ENCODE data around the gene DDIT3. TPM values are rescaled to one million over a fixed set of nuclear protein-coding genes. Genes with fewer than 3 reads are reported as not detected.

DDIT3 gene
- total RNA-seq, 1 experiment from 2014 or later = 84.7 TPM

GRCh38 chr12:57552306-57552651 lies 32.0 kb upstream of the DDIT3 start (continued):
- no peak for TF ChIP-seq CEBPB (IDR thresholded peaks at IDR 0.05; ENCODE audit: low read depth)
- TF ChIP-seq FOSL1 (IDR thresholded peaks at IDR 0.05; ENCODE audit: low read depth) = no peak
- TF ChIP-seq SIN3A (IDR thresholded peaks at IDR 0.05; ENCODE audit: low read depth) = no peak
- TF ChIP-seq SRF (IDR thresholded peaks at IDR 0.05; ENCODE audit: low read depth) = no peak
- no peak for TF ChIP-seq TCF7L2 (IDR thresholded peaks at IDR 0.05; ENCODE audit: borderline replicate concordance, extremely low read depth, insufficient read depth, insufficient read length)
- TF ChIP-seq CBX3 (IDR thresholded peaks at IDR 0.05; ENCODE audit: low read depth) = no peak
- no peak for TF ChIP-seq POLR2AphosphoS5 (IDR thresholded peaks at IDR 0.05; ENCODE audit: low read depth, low read length)
- no peak for TF ChIP-seq EZH2phosphoT487 (IDR thresholded peaks at IDR 0.05; ENCODE audit: borderline replicate concordance)
- no peak for TF ChIP-seq ELF1 (IDR thresholded peaks at IDR 0.05; ENCODE audit: borderline replicate concordance, low read depth)

DNA sequence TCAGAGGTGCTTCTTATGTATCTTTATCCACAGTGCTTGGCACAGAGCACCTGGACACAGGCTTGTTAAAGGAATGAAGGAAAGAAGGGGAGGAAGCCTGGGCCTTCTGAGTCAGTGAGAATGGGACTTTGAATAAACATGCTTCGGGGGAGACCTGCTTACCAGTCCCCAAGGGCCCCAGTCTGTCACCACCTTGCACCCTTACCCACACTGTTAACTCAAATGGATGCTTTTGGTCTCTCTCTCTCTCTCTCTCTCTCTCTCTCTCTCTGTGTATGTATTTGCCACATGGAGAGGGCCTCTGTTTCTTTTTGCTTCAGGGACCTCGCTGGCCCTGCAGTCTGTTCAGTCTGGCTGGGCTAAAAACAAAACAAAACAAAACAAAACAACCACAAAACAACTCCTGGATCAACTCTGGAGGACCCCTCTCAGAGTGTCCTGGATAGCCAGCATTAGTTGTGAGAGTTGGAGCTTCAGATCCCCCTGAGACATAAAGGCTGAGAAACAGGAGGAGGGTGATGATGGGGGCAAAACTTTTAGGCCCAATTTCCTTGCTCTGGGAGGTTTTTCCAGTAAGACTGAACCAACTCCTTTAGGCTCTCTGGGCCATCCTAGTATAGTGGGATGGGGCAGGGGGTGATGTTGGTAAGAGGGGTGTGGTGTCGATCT lies 31.5 kb upstream of the DDIT3 start:
- peaks cover 2% of the 10 kb centered on the region; the same call in 1 of the 2 replicates for H3K79me2 ChIP-seq (ENCODE audit: insufficient read depth, low read length)
- no peak overlapping the region for H3K4me2 ChIP-seq (ENCODE audit: low read length)
- H3K27ac ChIP-seq (ENCODE audit: low read depth, low read length) = no peak overlapping the region
- DNase-seq (ENCODE audit: low read depth, low spot score) = no peak
- no peak for ATAC-seq
- RAD21 ChIA-PET (ENCODE audit: low non-redundant PET in 1 of 2, low total read pairs in 2 of 2, uncharacterized antibody in 2 of 2, unreplicated experiment in 2 of 2) = no interaction called here
- H3K9me3 ChIP-seq (ENCODE audit: control insufficient read depth in 1 of 2, insufficient read depth in 1 of 2, low read depth in 1 of 2, low read length in 2 of 2) = no peaks in the 10 kb centered on the region
- intact Hi-C loops (cut with micrococcal nuclease) = no loop called here
- no peak overlapping the region for H3K9ac ChIP-seq (ENCODE audit: low read length)
- TF ChIP-seq POLR2A (IDR thresholded peaks at IDR 0.05; ENCODE audit: borderline replicate concordance, extremely low read depth, insufficient read depth, insufficient read length) (no peak), FOSL1 (IDR thresholded peaks at IDR 0.05; ENCODE audit: low read depth) (no peak), CEBPB (IDR thresholded peaks at IDR 0.05; ENCODE audit: low read depth) (no peak), POLR2AphosphoS5 (IDR thresholded peaks at IDR 0.05; ENCODE audit: low read depth, low read length) (no peak)
- peaks cover 3 to 34% of the 10 kb centered on the region in 2 experiments; a peak in 3 of 4 replicates for H3K4me1 ChIP-seq (ENCODE audit: control insufficient read depth in 1 of 2, insufficient read depth in 2 of 2, low read length in 2 of 2)
- H2AFZ ChIP-seq (ENCODE audit: low read depth, low read length, poor library complexity, severe bottlenecking) = no peak overlapping the region
- H4K20me1 ChIP-seq (ENCODE audit: insufficient read depth) = no peaks in the 10 kb centered on the region
- no TSS peak for BruUV-seq (replicated peaks)
- no peaks in the 10 kb centered on the region for H3K9me2 ChIP-seq (ENCODE audit: insufficient read depth)
- H3K36me3 ChIP-seq (ENCODE audit: control insufficient read depth in 1 of 2, insufficient read depth in 2 of 2, low read length in 2 of 2) = no peaks in the 10 kb centered on the region
- no peaks in the 10 kb centered on the region for H3K27me3 ChIP-seq (ENCODE audit: insufficient read depth, low read length)
- CTCF ChIA-PET = no interaction called here
- POLR2A ChIA-PET = no interaction called here
- H3K4me3 ChIP-seq (replicated peaks in 1 of 2; ENCODE audit: low read depth in 1 of 2, low read length in 2 of 2) = no peak overlapping the region

Data from HCT116 (cell line).